GM23248 (cell line): ENCODE measurements around the gene NIT1. TPM values are rescaled to one million over a fixed set of nuclear protein-coding genes. Genes with fewer than 3 reads are reported as not detected.

Experiments used
- DNase-seq: peaks from one replicate; pipeline ENCODE4 v3.0.0-alpha.2; 2015
- H2AFZ ChIP-seq: fragments of 200-600 bp; sonication (generic); 2 replicates; pipeline ENCODE4 v1.6.1; 2016; ENCODE audit warnings: antibody characterized with exemption
- H3F3A ChIP-seq: fragments of 200-600 bp; sonication (generic); 2 replicates; pipeline ENCODE4 v1.6.1; 2016; ENCODE audit warnings: mild to moderate bottlenecking, antibody characterized with exemption, mixed run types; ENCODE audit not compliant: insufficient read depth
- H3K27ac ChIP-seq: fragments of 200-600 bp; sonication (generic); 2 replicates; pipeline ENCODE4 v1.5.1; 2016; ENCODE audit warnings: mild to moderate bottlenecking
- H3K27me3 ChIP-seq: fragments of 200-600 bp; sonication (generic); replicated peaks from 2 replicates; pipeline ENCODE4 v1.6.1; 2016; ENCODE audit warnings: mild to moderate bottlenecking; ENCODE audit not compliant: insufficient read depth
- H3K36me3 ChIP-seq: fragments of 200-600 bp; sonication (generic); 2 replicates; pipeline ENCODE4 v1.6.1; 2016; ENCODE audit warnings: low read depth, mild to moderate bottlenecking
- H3K4me1 ChIP-seq: fragments of 200-600 bp; sonication (generic); 2 replicates; pipeline ENCODE4 v1.6.1; 2016; ENCODE audit warnings: mild to moderate bottlenecking; ENCODE audit not compliant: insufficient read depth
- H3K4me2 ChIP-seq: fragments of 200-600 bp; sonication (generic); one replicate; pipeline ENCODE4 v1.6.1; 2016; ENCODE audit warnings: mild to moderate bottlenecking; ENCODE audit not compliant: unreplicated experiment
- H3K4me3 ChIP-seq: fragments of 200-600 bp; sonication (generic); 2 replicates; pipeline ENCODE4 v1.5.1; 2016; ENCODE audit warnings: mild to moderate bottlenecking
- H3K79me2 ChIP-seq: fragments of 200-600 bp; sonication (generic); 2 replicates; pipeline ENCODE4 v1.6.1; 2016; ENCODE audit warnings: mild to moderate bottlenecking; ENCODE audit not compliant: insufficient read depth
- H3K9ac ChIP-seq: fragments of 200-600 bp; sonication (generic); 2 replicates; pipeline ENCODE4 v1.6.1; 2016; ENCODE audit warnings: mild to moderate bottlenecking
- H3K9me2 ChIP-seq: fragments of 200-600 bp; sonication (generic); 2 replicates; pipeline ENCODE4 v1.6.1; 2016; ENCODE audit warnings: mixed run types, mild to moderate bottlenecking, moderate library complexity; ENCODE audit not compliant: insufficient read depth
- H3K9me3 ChIP-seq: fragments of 200-600 bp; sonication (generic); one replicate; pipeline ENCODE4 v1.6.1; 2017; ENCODE audit warnings: low read depth
- H4K20me1 ChIP-seq: fragments of 200-600 bp; sonication (generic); 2 replicates; pipeline ENCODE4 v1.6.0; 2016; ENCODE audit not compliant: insufficient read depth
- EZH2 ChIP-seq: fragments of 200-600 bp; sonication (generic); IDR thresholded peaks from 2 replicates; pipeline ENCODE4 v1.6.1; 2018; ENCODE audit warnings: antibody characterized with exemption, mild to moderate bottlenecking; ENCODE audit not compliant: insufficient read depth, poor library complexity, severe bottlenecking
- EZH2phosphoT487 ChIP-seq: fragments of 200-600 bp; sonication (generic); IDR thresholded peaks from 2 replicates; pipeline ENCODE4 v1.6.1; 2018; ENCODE audit warnings: antibody characterized with exemption, moderate library complexity, mild to moderate bottlenecking, low read depth; ENCODE audit not compliant: insufficient read depth
- WGBS, 2 experiments: methylation state at CpG; one replicate each; pipeline ENCODE4 v1.1.6; 2015 to 2017; ENCODE audit warnings: low lambda C conversion rate in 2 of 2, low coverage in 1 of 2; ENCODE audit errors: missing lambda C conversion rate in 2 of 2; 5-methylcytosine and 5-hydroxymethylcytosine counted together
- in situ Hi-C: fragments of 300-500 bp; cut with MboI; formaldehyde crosslinking; loops from 2 replicates; pipeline ENCODE4 v1.15.0; 2020
- polyA plus RNA-seq: library from polyadenylated mRNA; unstranded; fragments of >200 nt; fragmentation: Nextera tagmentation; extraction: Ambion mirVana; gene quantifications from 2 replicates; pipeline ENCODE4 v1.2.1, GENCODE V29; 2016
- total RNA-seq: library from RNA; depleted of rRNA; stranded (reverse); fragments of >200 nt; shearing (Covaris generic); gene quantifications from 2 replicates; pipeline ENCODE4 v1.2.3, GENCODE V29; 2014

Gene NIT1
- total and polyA plus RNA-seq, 2 experiments from 2014 or later: 24.3 to 30.9 TPM

DNA sequence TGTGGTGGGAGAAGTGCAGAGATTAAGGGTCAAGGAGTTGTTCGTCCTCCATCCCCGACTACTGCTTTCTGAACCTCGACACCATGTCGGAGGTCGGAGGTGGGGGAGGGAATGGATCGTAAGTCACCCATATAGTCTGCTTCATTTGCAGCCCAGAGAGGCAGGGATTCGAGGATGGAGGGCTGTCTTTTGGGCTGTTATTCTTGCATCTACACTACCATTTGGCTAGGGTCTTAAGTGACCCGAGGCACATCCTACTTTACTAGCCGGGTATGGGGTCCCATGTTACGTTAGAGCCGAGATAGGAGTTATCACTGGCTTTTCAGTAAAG, 42.0 kb downstream of the NIT1 start:
- H3K36me3 ChIP-seq: no peaks in the 10 kb centered on the region; the same call in 1 of the 2 replicates
- TF ChIP-seq EZH2: no peak
- no peak for TF ChIP-seq EZH2phosphoT487
- peaks cover 34% of the 10 kb centered on the region for H3F3A ChIP-seq
- WGBS, 2 experiments: 1 to 2% methylated on average over 11 of the region's 11 CpGs
- peak overlapping the region; percentile 73; the same call in 1 of the 2 replicates for H3K27ac ChIP-seq
- H3K79me2 ChIP-seq: peaks cover 25% of the 10 kb centered on the region
- no peak for DNase-seq
- no peaks in the 10 kb centered on the region for H3K27me3 ChIP-seq
- no peaks in the 10 kb centered on the region for H4K20me1 ChIP-seq
- no peaks in the 10 kb centered on the region for H3K9me3 ChIP-seq
- peak overlapping the region; percentile 88 for H2AFZ ChIP-seq
- peak overlapping the region; percentile 82 for H3K4me3 ChIP-seq
- H3K9ac ChIP-seq: peak overlapping the region; percentile 93
- H3K9me2 ChIP-seq: no peaks in the 10 kb centered on the region
- H3K4me2 ChIP-seq: peak overlapping the region; percentile 96
- in situ Hi-C loops: no loop called here
- peaks cover 3% of the 10 kb centered on the region; the same call in 1 of the 2 replicates for H3K4me1 ChIP-seq

DNA sequence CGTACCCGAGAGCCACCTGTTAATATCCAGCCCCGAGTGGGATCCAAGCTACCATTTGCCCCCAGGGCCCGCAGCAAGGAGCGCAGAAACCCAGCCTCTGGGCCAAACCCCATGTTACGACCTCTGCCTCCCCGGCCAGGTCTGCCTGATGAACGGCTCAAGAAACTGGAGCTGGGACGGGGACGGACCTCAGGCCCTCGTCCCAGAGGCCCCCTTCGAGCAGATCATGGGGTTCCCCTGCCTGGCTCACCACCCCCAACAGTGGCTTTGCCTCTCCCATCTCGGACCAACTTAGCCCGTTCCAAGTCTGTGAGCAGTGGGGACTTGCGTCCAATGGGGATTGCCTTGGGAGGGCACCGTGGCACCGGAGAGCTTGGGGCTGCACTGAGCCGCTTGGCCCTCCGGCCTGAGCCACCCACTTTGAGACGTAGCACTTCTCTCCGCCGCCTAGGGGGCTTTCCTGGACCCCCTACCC, 42.8 kb downstream of the NIT1 start:
- 81 to 88% methylated on average over 22 of the region's 22 CpGs for WGBS, 2 experiments
- Histone ChIP-seq H3K27ac (no peak overlapping the region), H3K27me3 (no peaks in the 10 kb centered on the region), H2AFZ (no peak overlapping the region), H3K9me3 (no peaks in the 10 kb centered on the region), H3K4me3 (no peak overlapping the region), H3K4me1 (peaks cover 9% of the 10 kb centered on the region), H3F3A (peaks cover 42% of the 10 kb centered on the region), H3K9ac (0 out of 2 replicates have a peak overlapping the region, but pooled peaks have one; percentile 10), H3K36me3 (no peaks in the 10 kb centered on the region; the same call in 1 of the 2 replicates), H3K79me2 (peaks cover 17% of the 10 kb centered on the region), H3K9me2 (no peaks in the 10 kb centered on the region), H4K20me1 (no peaks in the 10 kb centered on the region), H3K4me2 (no peak overlapping the region)
- no peak for DNase-seq
- in situ Hi-C loops: no loop called here
- TF ChIP-seq EZH2phosphoT487: no peak
- no peak for TF ChIP-seq EZH2

DNA sequence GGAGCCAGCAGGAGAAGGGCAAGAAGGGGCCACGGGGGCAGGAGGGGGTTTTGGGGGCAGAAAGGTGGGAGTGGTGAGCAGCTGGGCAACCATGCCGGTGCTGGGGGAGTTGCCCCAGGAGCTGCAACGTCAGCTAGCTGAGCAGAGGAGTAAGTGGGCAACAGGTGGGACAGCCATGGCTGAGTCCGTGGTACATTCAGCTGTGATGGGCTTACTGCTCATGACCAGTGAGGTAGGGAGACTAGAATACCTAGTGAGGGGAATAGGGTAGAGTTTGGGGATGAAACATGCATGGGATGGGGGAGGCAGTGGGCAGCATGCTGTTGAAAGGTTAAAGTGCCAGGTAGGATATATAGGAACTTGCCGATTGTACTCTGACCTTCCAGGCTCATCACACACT, 43.7 kb downstream of the NIT1 start:
- H3K9me3 ChIP-seq: no peaks in the 10 kb centered on the region
- H3K9me2 ChIP-seq: no peaks in the 10 kb centered on the region
- DNase-seq: no peak
- no peaks in the 10 kb centered on the region for H4K20me1 ChIP-seq
- no peak overlapping the region for H2AFZ ChIP-seq
- H3K27ac ChIP-seq: no peak overlapping the region
- WGBS, 2 experiments: 72 to 85% methylated on average over 2 to 5 of the region's 5 CpGs
- no peak overlapping the region for H3K9ac ChIP-seq
- in situ Hi-C loops: no loop called here
- H3F3A ChIP-seq: peaks cover 42% of the 10 kb centered on the region
- H3K79me2 ChIP-seq: peaks cover 15% of the 10 kb centered on the region
- TF ChIP-seq EZH2phosphoT487 (no peak), EZH2 (no peak)
- H3K27me3 ChIP-seq: no peaks in the 10 kb centered on the region
- H3K4me3 ChIP-seq: no peak overlapping the region
- no peak overlapping the region for H3K4me2 ChIP-seq
- H3K36me3 ChIP-seq: no peaks in the 10 kb centered on the region; the same call in 1 of the 2 replicates
- H3K4me1 ChIP-seq: peaks cover 9% of the 10 kb centered on the region

DNA sequence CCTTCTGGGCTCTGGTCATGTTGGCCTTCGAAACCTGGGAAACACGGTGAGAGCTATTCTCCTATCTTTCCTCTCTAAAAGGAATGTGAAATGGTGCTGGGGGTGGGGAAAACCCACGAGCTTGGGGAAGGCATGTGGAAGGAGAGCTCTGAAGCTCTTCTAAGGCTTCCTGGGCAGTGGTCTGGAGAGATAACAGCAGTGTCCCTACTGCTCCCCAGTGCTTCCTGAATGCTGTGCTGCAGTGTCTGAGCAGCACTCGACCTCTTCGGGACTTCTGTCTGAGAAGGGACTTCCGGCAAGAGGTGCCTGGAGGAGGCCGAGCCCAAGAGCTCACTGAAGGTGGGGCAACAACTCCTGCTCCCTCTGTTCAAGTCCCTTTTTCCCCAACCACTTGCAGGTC, 44.1 kb downstream of the NIT1 start:
- Histone ChIP-seq H3K9me3 (no peaks in the 10 kb centered on the region), H3F3A (peaks cover 38% of the 10 kb centered on the region), H3K9ac (no peak overlapping the region), H4K20me1 (no peaks in the 10 kb centered on the region), H3K27me3 (no peaks in the 10 kb centered on the region), H3K4me2 (no peak overlapping the region), H2AFZ (no peak overlapping the region), H3K4me3 (no peak overlapping the region), H3K79me2 (peaks cover 15% of the 10 kb centered on the region), H3K9me2 (no peaks in the 10 kb centered on the region), H3K36me3 (no peaks in the 10 kb centered on the region; the same call in 1 of the 2 replicates), H3K4me1 (peaks cover 9% of the 10 kb centered on the region), H3K27ac (no peak overlapping the region)
- 84 to 85% methylated on average over 7 of the region's 7 CpGs for WGBS, 2 experiments
- in situ Hi-C loops: no loop called here
- no peak for DNase-seq
- TF ChIP-seq EZH2 (no peak), EZH2phosphoT487 (no peak)
